ENCODE measurements around the gene RANBP10.

GRCh38 chr16:67730326-67730725 is 76.0 kb downstream of the RANBP10 start:
- no peak for TF ChIP-seq CTCF (IDR thresholded peaks at IDR 0.05)
- TF ChIP-seq POLR2A (IDR thresholded peaks at IDR 0.05; ENCODE audit: low read depth) = no peak
- no peak for TF ChIP-seq POLR2AphosphoS5 (IDR thresholded peaks at IDR 0.05)
